Measurements from ENCODE around the gene SGPL1.

SGPL1 gene

GRCh38 chr10:70780370-70780760 lies 35.4 kb upstream of the SGPL1 start:
- DNase-seq (ENCODE audit: low read depth, low spot score) = no peak

- no peak for DNase-seq (ENCODE audit: low read depth, low spot score)
Observed at GRCh38 chr10:70780772-70781171, 35.0 kb upstream of the SGPL1 start.

- no peak for DNase-seq (ENCODE audit: low read depth, low spot score)
Observed at GRCh38 chr10:70781461-70782051, 34.2 kb upstream of the SGPL1 start.

- DNase-seq (ENCODE audit: low read depth, low spot score) = no peak
Observed at GRCh38 chr10:70782086-70782745, 33.5 kb upstream of the SGPL1 start.

GRCh38 chr10:70782746-70783680 lies 32.7 kb upstream of the SGPL1 start:
- no peak for DNase-seq (ENCODE audit: low read depth, low spot score)

- no peak for DNase-seq (ENCODE audit: low read depth, low spot score)
Observed at GRCh38 chr10:70784016-70784415, 31.7 kb upstream of the SGPL1 start.

- DNase-seq (ENCODE audit: low read depth, low spot score) = no peak
Observed at GRCh38 chr10:70784471-70784870, 31.3 kb upstream of the SGPL1 start.

GRCh38 chr10:70785190-70785589 lies 30.6 kb upstream of the SGPL1 start, which contains the start of gene TBATA:
TBATA (minus strand) TSS chr10:70785377; CDS start chr10:70783379, 1,998 bp downstream.
- DNase-seq (ENCODE audit: low read depth, low spot score) = no peak

- DNase-seq (ENCODE audit: low read depth, low spot score) = no peak
Observed at GRCh38 chr10:70786799-70787415, 28.8 kb upstream of the SGPL1 start.

- DNase-seq (ENCODE audit: low read depth, low spot score) = no peak
Observed at GRCh38 chr10:70791386-70792039, 24.2 kb upstream of the SGPL1 start.

GRCh38 chr10:70795613-70796012 lies 20.1 kb upstream of the SGPL1 start:
- DNase-seq (ENCODE audit: low read depth, low spot score) = no peak

GRCh38 chr10:70797840-70798239 lies 17.9 kb upstream of the SGPL1 start:
- DNase-seq (ENCODE audit: low read depth, low spot score) = no peak

- no peak for DNase-seq (ENCODE audit: low read depth, low spot score)
Observed at GRCh38 chr10:70799124-70799523, 16.6 kb upstream of the SGPL1 start.

GRCh38 chr10:70801854-70802253 lies 13.9 kb upstream of the SGPL1 start:
- DNase-seq (ENCODE audit: low read depth, low spot score) = no peak

- DNase-seq (ENCODE audit: low read depth, low spot score) = no peak
Observed at GRCh38 chr10:70803775-70804420, 11.8 kb upstream of the SGPL1 start.

- no peak for DNase-seq (ENCODE audit: low read depth, low spot score)
Observed at GRCh38 chr10:70804421-70804808, 11.3 kb upstream of the SGPL1 start.

- DNase-seq (ENCODE audit: low read depth, low spot score) = no peak
Observed at GRCh38 chr10:70805619-70806215, 10.0 kb upstream of the SGPL1 start.

- no peak for DNase-seq (ENCODE audit: low read depth, low spot score)
Observed at GRCh38 chr10:70806841-70807240, 8.9 kb upstream of the SGPL1 start.

- no peak for DNase-seq (ENCODE audit: low read depth, low spot score)
Observed at GRCh38 chr10:70807556-70807955, 8.2 kb upstream of the SGPL1 start.

GRCh38 chr10:70809011-70809611 lies 6.6 kb upstream of the SGPL1 start:
- no peak for DNase-seq (ENCODE audit: low read depth, low spot score)
